Activated CD8-positive, alpha-beta memory T cell treated with anti-CD3 and anti-CD28 coated beads, Interleukin-2, amount 10 ng/mL, durations not matched to agents 7 days and 5 days (primary cell): ENCODE measurements around the gene SYT14. TPM values are rescaled to one million over a fixed set of nuclear protein-coding genes. Genes with fewer than 3 reads are reported as not detected.
A peak's percentile ranks its signal among the peaks of the same experiment; 100 is the strongest.
"Not testable (repeated sequence)": the region's sequence is repeated elsewhere in the genome, so short reads cannot be mapped to it uniquely, and the experiment has no call there.

Source experiments
- ATAC-seq: fragments of 150-1000 bp; cut with Tn5 transposase; one replicate; pipeline ENCODE4 v1.10.0; 2021; ENCODE audit warnings: moderate library complexity
- CTCF ChIA-PET: fragments of 350-600 bp; sonication (Branson Sonifier 250); formaldehyde crosslinking; loops from one replicate; lab custom pipeline; 2021; ENCODE audit warnings: antibody characterized with exemption; lab: Charles Lee
- DNase-seq: peaks from one replicate; pipeline ENCODE4 v3.0.0-alpha.2; 2020
- H3K27ac Mint-ChIP-seq: one replicate; pipeline ENCODE4 v1.8.0; 2021; ENCODE audit warnings: mild to moderate bottlenecking, mixed read lengths
- H3K27me3 Mint-ChIP-seq: one replicate; pipeline ENCODE4 v1.8.0; 2021; ENCODE audit warnings: mixed read lengths
- H3K36me3 Mint-ChIP-seq: one replicate; pipeline ENCODE4 v1.8.0; 2021; ENCODE audit warnings: mild to moderate bottlenecking, mixed read lengths
- H3K4me1 Mint-ChIP-seq: one replicate; pipeline ENCODE4 v1.8.0; 2021; ENCODE audit warnings: mixed read lengths
- H3K4me3 Mint-ChIP-seq: one replicate; pipeline ENCODE4 v1.8.0; 2021; ENCODE audit warnings: mild to moderate bottlenecking, moderate library complexity, mixed read lengths
- H3K9me3 Mint-ChIP-seq: one replicate; pipeline ENCODE4 v1.8.0; 2022; ENCODE audit warnings: low read depth, mixed read lengths
- total RNA-seq, 2 experiments: library from RNA; stranded (reverse); gene quantifications; one replicate each; pipeline ENCODE4 v1.2.3, GENCODE V29; 2021

SYT14 gene
- not detected for total RNA-seq

DNA sequence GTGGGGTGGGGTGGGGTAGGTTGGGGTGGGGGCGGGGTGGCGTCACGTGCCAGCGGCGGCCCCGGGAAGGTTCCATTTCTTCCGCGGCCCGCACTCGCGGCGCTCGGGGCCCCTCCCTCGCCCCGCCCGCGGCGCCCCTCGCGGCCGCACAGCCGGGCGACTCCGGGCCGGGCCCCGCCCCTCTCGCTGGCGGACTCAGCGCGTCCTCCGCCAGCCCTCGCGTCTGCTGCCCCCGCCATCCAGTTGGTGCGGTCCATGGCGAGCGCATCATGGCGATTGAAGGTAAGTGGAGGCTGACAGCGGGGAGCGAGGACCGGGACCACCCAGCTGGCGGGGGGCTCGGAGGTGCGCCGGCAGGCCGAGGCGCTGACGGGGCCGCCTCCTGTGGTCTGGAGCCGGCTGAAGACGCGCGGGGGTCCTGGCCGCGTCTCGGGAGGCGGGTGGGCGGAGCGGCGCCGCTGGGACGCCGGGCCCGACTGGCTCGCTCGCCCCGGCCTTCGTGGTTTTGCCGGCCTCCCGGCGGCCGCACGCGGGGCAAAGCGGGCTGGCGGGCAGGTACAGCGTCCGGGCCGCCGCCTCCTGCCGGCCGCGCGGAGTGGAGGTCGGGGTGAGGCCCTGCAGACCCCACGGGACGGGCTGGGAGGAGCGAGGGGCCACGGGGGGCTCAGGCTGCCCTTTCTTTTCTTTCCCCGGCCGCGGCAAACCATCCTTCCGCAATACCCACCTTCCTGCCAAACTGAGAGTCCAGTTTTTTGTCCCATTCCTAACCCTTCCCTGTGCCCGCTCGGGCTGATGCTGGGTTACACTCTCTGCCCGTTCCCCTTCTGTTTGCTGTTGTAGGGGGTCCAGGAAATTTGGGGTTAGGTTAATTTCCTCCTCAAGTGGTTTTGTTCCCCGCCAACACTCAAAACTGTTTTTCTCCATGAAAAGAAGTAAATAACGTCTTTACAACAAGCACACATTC, at the start of gene SYT14:
TSS of gene SYT14 (plus strand) at position 222 of the 964 bp plus-strand sequence. CDS start at position 270, 48 bp downstream.
- DNase-seq: no peak
- Mint-ChIP-seq H3K9me3 (no peaks in the 10 kb centered on the region), H3K36me3 (peaks cover 4% of the 10 kb centered on the region), H3K4me1 (peaks cover 11% of the 10 kb centered on the region), H3K27me3 (peaks cover 58% of the 10 kb centered on the region), H3K4me3 (peak within 1 kb of the TSS; percentile 56), H3K27ac (no peak within 1 kb of the TSS)
- CTCF ChIA-PET: interaction anchor here (0.6 kb wide), 1 partner anchor 328 kb away, joined by 3 read pairs; no protein-coding TSS in a partner anchor
- ATAC-seq: peak; percentile 46

GRCh38 chr1:209888291-209889076, 49.5 kb upstream of the SYT14 start:
- H3K4me3 Mint-ChIP-seq, H3K27ac Mint-ChIP-seq, ATAC-seq, H3K4me1 Mint-ChIP-seq, CTCF ChIA-PET, DNase-seq, H3K36me3 Mint-ChIP-seq, H3K9me3 Mint-ChIP-seq: not testable (repeated sequence)
- H3K27me3 Mint-ChIP-seq: peaks cover 16% of the 10 kb centered on the region

DNA sequence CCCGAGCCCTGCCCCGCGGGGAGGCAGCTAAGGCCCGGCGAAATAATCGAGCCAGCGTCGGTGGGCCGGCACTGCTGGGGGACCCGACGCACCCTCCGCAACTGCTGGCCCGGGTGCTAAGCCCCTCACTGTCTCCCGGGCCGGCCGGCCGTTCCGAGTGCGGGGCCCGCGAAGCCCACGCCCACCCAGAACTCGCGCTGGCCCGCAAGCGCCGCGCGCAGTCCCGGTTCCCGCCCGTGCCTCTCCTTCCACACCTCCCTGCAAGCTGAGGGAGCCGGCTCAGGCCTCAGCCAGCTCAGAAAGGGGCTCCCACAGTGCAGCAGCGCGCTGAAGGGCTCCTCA, 49.0 kb upstream of the SYT14 start:
- H3K27me3 Mint-ChIP-seq: peaks cover 11% of the 10 kb centered on the region
- CTCF ChIA-PET: no interaction called here
- H3K4me1 Mint-ChIP-seq: peaks cover 5% of the 10 kb centered on the region

GRCh38 chr1:209890641-209891330, 47.2 kb upstream of the SYT14 start:
- H3K9me3 Mint-ChIP-seq: no peaks in the 10 kb centered on the region
- H3K36me3 Mint-ChIP-seq: no peaks in the 10 kb centered on the region
- DNase-seq: no peak
- H3K27me3 Mint-ChIP-seq: peaks cover 6% of the 10 kb centered on the region
- ATAC-seq: no peak
- H3K4me1 Mint-ChIP-seq: no peaks in the 10 kb centered on the region
- H3K27ac Mint-ChIP-seq: no peak overlapping the region
- H3K4me3 Mint-ChIP-seq: no peak overlapping the region
- CTCF ChIA-PET: interaction anchor here (0.6 kb wide), 1 partner anchor 170 kb away, joined by 3 read pairs; no protein-coding TSS in a partner anchor

More for the DNA sequence above, 49.0 kb upstream of the SYT14 start:
- Mint-ChIP-seq H3K4me3 (no peak overlapping the region), H3K36me3 (no peaks in the 10 kb centered on the region), H3K9me3 (no peaks in the 10 kb centered on the region), H3K27ac (no peak overlapping the region)
- no peak for DNase-seq
- ATAC-seq: no peak

DNA sequence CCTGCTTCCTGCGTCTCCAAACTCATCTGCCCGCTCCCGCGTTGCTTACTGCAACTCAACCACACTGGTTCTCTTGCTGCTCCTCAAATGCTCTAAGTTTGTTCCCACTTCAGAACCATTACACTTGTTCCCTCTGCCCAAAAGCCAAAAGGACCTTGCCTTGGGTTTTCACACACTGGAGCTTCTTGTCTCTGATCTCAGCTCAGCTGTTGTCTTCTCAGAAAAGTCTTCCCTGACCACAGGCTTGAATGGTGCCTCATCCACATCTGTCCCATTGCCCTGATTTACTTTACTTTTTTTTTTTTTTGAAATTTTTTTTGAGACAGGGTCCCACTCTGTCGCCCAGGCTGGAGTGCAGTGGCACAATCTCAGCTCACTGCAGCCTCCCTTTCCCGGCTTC, 44.3 kb upstream of the SYT14 start:
- Mint-ChIP-seq H3K4me1 (no peaks in the 10 kb centered on the region), H3K4me3 (no peak overlapping the region), H3K27ac (no peak overlapping the region), H3K27me3 (peaks cover 4% of the 10 kb centered on the region), H3K9me3 (no peaks in the 10 kb centered on the region), H3K36me3 (no peaks in the 10 kb centered on the region)
- CTCF ChIA-PET: no interaction called here
- no peak for ATAC-seq
- DNase-seq: no peak

DNA sequence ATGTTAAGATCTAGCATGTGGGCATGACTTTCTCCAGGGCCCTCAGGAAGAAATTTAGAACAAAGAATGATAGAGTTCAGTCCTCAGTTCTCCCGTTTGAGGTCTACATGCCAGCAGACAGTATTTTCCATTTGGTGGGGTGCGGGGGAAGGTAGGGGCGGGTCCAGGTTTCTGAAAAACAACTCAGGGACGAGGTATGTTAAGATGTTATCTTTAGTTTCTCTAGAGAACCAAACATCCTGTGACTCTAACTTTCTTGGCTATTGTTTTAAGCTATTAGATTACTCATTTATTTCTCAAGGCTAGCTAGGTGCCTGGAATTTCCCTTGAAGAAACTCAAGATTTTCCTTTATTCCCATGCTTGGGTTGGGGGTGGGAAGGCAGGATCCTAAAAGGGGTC, 42.3 kb upstream of the SYT14 start:
- Mint-ChIP-seq H3K4me1 (no peaks in the 10 kb centered on the region), H3K27ac (no peak overlapping the region), H3K9me3 (no peaks in the 10 kb centered on the region), H3K4me3 (no peak overlapping the region), H3K36me3 (no peaks in the 10 kb centered on the region), H3K27me3 (peaks cover 6% of the 10 kb centered on the region)
- CTCF ChIA-PET: no interaction called here
- ATAC-seq (no peak), DNase-seq (no peak)

DNA sequence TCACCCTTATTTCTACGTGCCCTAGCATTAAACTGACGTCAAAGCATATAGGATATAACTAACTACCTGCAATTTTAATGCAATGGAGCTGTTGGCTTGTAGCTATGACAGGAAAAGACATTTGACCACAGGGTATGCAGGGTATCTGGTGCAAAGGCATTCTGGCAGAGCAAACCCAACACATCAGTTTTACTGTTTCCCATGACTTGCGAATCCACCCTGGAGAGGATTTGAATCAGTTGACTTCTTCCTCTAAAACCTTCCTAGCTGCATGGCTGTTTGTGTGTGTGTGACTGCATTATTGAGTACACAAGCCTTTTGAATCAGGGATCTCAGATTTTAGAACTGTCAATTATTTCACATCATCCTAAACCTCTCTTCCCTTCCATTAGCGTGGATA, 41.7 kb upstream of the SYT14 start:
- Mint-ChIP-seq H3K9me3 (no peaks in the 10 kb centered on the region), H3K27ac (no peak overlapping the region), H3K4me1 (no peaks in the 10 kb centered on the region), H3K27me3 (peaks cover 6% of the 10 kb centered on the region), H3K4me3 (no peak overlapping the region), H3K36me3 (no peaks in the 10 kb centered on the region)
- CTCF ChIA-PET: no interaction called here
- DNase-seq (no peak), ATAC-seq (no peak)

GRCh38 chr1:209898271-209898670, 39.7 kb upstream of the SYT14 start:
- ATAC-seq, H3K4me3 Mint-ChIP-seq, DNase-seq, H3K27me3 Mint-ChIP-seq, H3K4me1 Mint-ChIP-seq, CTCF ChIA-PET, H3K36me3 Mint-ChIP-seq, H3K27ac Mint-ChIP-seq, H3K9me3 Mint-ChIP-seq: not testable (repeated sequence)

GRCh38 chr1:209898851-209899250, 39.2 kb upstream of the SYT14 start:
- ATAC-seq, H3K27me3 Mint-ChIP-seq, CTCF ChIA-PET, H3K9me3 Mint-ChIP-seq, H3K4me1 Mint-ChIP-seq, H3K27ac Mint-ChIP-seq, H3K4me3 Mint-ChIP-seq, DNase-seq, H3K36me3 Mint-ChIP-seq: not testable (repeated sequence)

GRCh38 chr1:209899948-209900347, 38.1 kb upstream of the SYT14 start:
- H3K4me1 Mint-ChIP-seq: no peaks in the 10 kb centered on the region
- H3K36me3 Mint-ChIP-seq: no peaks in the 10 kb centered on the region
- peaks cover 9% of the 10 kb centered on the region for H3K27me3 Mint-ChIP-seq
- CTCF ChIA-PET: interaction anchor here (0.9 to 1.2 kb wide), 3 partner anchors 13 to 76 kb away, joined by 3 to 4 read pairs (median 4); no protein-coding TSS in a partner anchor
- no peak overlapping the region for H3K27ac Mint-ChIP-seq
- no peak overlapping the region for H3K4me3 Mint-ChIP-seq
- ATAC-seq: no peak
- no peak for DNase-seq
- no peaks in the 10 kb centered on the region for H3K9me3 Mint-ChIP-seq

DNA sequence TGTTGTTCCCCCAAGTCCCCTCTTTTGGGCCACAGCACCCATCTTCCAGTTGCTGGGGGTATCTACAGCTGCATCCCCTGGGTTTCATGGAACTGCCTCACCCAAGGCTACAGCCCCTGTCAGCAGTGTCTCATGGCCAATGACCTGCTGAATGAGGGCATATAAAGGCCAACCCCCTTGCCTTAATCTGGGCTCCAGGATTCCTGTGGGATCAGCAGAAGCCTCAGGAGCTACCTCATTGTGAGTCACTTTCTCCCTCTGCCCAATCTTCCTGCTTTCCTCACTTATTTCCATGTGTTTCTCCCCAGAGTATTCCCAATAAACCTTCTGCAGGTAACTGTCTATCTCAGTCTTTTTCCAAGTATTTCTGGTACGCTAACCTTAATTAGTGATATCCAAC, 37.3 kb upstream of the SYT14 start:
- Mint-ChIP-seq H3K9me3 (no peaks in the 10 kb centered on the region), H3K27ac (no peak overlapping the region)
- CTCF ChIA-PET: interaction anchor here (1.1 to 1.2 kb wide), 2 partner anchors 13 to 77 kb away, joined by 4 read pairs; no protein-coding TSS in a partner anchor

GRCh38 chr1:209901211-209901610, 36.8 kb upstream of the SYT14 start:
- ATAC-seq (no peak), DNase-seq (no peak)
- Mint-ChIP-seq H3K4me1 (no peaks in the 10 kb centered on the region), H3K36me3 (no peaks in the 10 kb centered on the region), H3K27me3 (peaks cover 6% of the 10 kb centered on the region), H3K9me3 (no peaks in the 10 kb centered on the region), H3K4me3 (no peak overlapping the region), H3K27ac (no peak overlapping the region)
- CTCF ChIA-PET: interaction anchor here (1.2 kb wide), 1 partner anchor 77 kb away, joined by 4 read pairs; no protein-coding TSS in a partner anchor

More for the DNA sequence above, 37.3 kb upstream of the SYT14 start:
- no peak for ATAC-seq
- no peak for DNase-seq
- no peaks in the 10 kb centered on the region for H3K36me3 Mint-ChIP-seq
- peaks cover 9% of the 10 kb centered on the region for H3K27me3 Mint-ChIP-seq
- no peaks in the 10 kb centered on the region for H3K4me1 Mint-ChIP-seq
- H3K4me3 Mint-ChIP-seq: no peak overlapping the region

- ATAC-seq, CTCF ChIA-PET, H3K9me3 Mint-ChIP-seq, H3K4me3 Mint-ChIP-seq, H3K27me3 Mint-ChIP-seq, H3K27ac Mint-ChIP-seq, H3K4me1 Mint-ChIP-seq, H3K36me3 Mint-ChIP-seq, DNase-seq: not testable (repeated sequence)
Observed at GRCh38 chr1:209904774-209905173, 33.2 kb upstream of the SYT14 start.
